HG03025 (cell line): ENCODE data around the gene PRXL2A.
"Not testable (repeated sequence)": the region's sequence is repeated elsewhere in the genome, so short reads cannot be mapped to it uniquely, and the experiment has no call there.

Experiments
- ATAC-seq: cut with Tn5 transposase; IDR thresholded peaks from one replicate; pipeline ENCODE4 v1.9.1; 2021; ENCODE audit warnings: mild to moderate bottlenecking, moderate library complexity; ENCODE audit not compliant: unreplicated experiment, low FRiP score

Gene PRXL2A

GRCh38 chr10:80473096-80473657 lies 64.8 kb downstream of the PRXL2A start:
- ATAC-seq: no peak

GRCh38 chr10:80473692-80474596 lies 65.6 kb downstream of the PRXL2A start:
- ATAC-seq: no peak

- ATAC-seq: no peak
Measured at GRCh38 chr10:80474597-80474910, 66.2 kb downstream of the PRXL2A start.

GRCh38 chr10:80474941-80475340 lies 66.6 kb downstream of the PRXL2A start:
- ATAC-seq: no peak

GRCh38 chr10:80475641-80476040 lies 67.3 kb downstream of the PRXL2A start:
- not testable (repeated sequence) for ATAC-seq

GRCh38 chr10:80476685-80477084 lies 68.3 kb downstream of the PRXL2A start:
- no peak for ATAC-seq

GRCh38 chr10:80477813-80478212 lies 69.5 kb downstream of the PRXL2A start:
- no peak for ATAC-seq

- not testable (repeated sequence) for ATAC-seq
Measured at GRCh38 chr10:80480373-80480772, 72.0 kb downstream of the PRXL2A start.

- ATAC-seq: no peak
Measured at GRCh38 chr10:80480852-80481251, 72.5 kb downstream of the PRXL2A start.

GRCh38 chr10:80484243-80484642 lies 75.9 kb downstream of the PRXL2A start:
- ATAC-seq: no peak

GRCh38 chr10:80484676-80485075 lies 76.3 kb downstream of the PRXL2A start:
- ATAC-seq: no peak

- no peak for ATAC-seq
Measured at GRCh38 chr10:80485076-80485945, 77.0 kb downstream of the PRXL2A start.

GRCh38 chr10:80485946-80486764 lies 77.8 kb downstream of the PRXL2A start:
- ATAC-seq: no peak
